CD14-positive monocyte (primary cell): ENCODE results near the gene GARIN6. TPM values are rescaled to one million over a fixed set of nuclear protein-coding genes. Genes with fewer than 3 reads are reported as not detected.

Experiments used
- DNase-seq, 3 donors: peaks; one replicate each; pipeline ENCODE4 v3.0.0-alpha.2; 2011 to 2022
- H2AFZ ChIP-seq: 2 replicates; pipeline ENCODE4 v1.6.0; 2012; ENCODE audit warnings: mild to moderate bottlenecking, low read depth, low read length, inconsistent platforms; ENCODE audit not compliant: insufficient read depth, poor library complexity, severe bottlenecking
- H3K27ac ChIP-seq, 2 donors: 1 replicate in 1 of 2; 2 replicates in 1 of 2; pipeline ENCODE4 v1.5.1; 2012 to 2013; ENCODE audit warnings: low read length in 2 of 2, control low read depth in 1 of 2, inconsistent platforms in 1 of 2, low read depth in 1 of 2, mild to moderate bottlenecking in 1 of 2
- H3K27me3 ChIP-seq, 2 donors: one replicate each; pipeline versions ENCODE4 v1.6.0 to v1.6.1; 2011 to 2013; ENCODE audit warnings: low read length in 2 of 2; ENCODE audit not compliant: control insufficient read depth in 2 of 2, insufficient read depth in 2 of 2
- H3K36me3 ChIP-seq, 2 donors: replicated peaks in 1 of 2; 1 replicate in 1 of 2; 2 replicates in 1 of 2; pipeline versions ENCODE4 v1.5.1 to v1.6.1; 2012 to 2013; ENCODE audit warnings: low read length in 2 of 2, control low read depth in 1 of 2, inconsistent platforms in 1 of 2, mild to moderate bottlenecking in 1 of 2; ENCODE audit not compliant: insufficient read depth in 2 of 2, control insufficient read depth in 1 of 2
- H3K4me1 ChIP-seq, 2 donors: 1 replicate in 1 of 2; 2 replicates in 1 of 2; pipeline versions ENCODE4 v1.5.1 to v1.6.1; 2012 to 2013; ENCODE audit warnings: low read length in 2 of 2, control low read depth in 1 of 2, inconsistent platforms in 1 of 2, mild to moderate bottlenecking in 1 of 2, moderate library complexity in 1 of 2; ENCODE audit not compliant: insufficient read depth in 2 of 2, control insufficient read depth in 1 of 2
- H3K4me2 ChIP-seq: replicated peaks from 2 replicates; pipeline ENCODE3; 2012; ENCODE audit warnings: low read length, moderate library complexity, mild to moderate bottlenecking; ENCODE audit not compliant: poor library complexity, severe bottlenecking; ENCODE audit errors: extremely low read depth
- H3K4me3 ChIP-seq, 3 experiments: fragments of 200-600 bp in 1 of 3; sonication (generic) in 1 of 3; replicated peaks in 1 of 3; 1 replicate in 2 of 3; 2 replicates in 1 of 3; pipeline ENCODE4 v1.5.1; 2011 to 2013; ENCODE audit warnings: low read length in 3 of 3, mild to moderate bottlenecking in 3 of 3, control low read depth in 2 of 3, low read depth in 2 of 3, inconsistent platforms in 1 of 3, moderate library complexity in 1 of 3
- H3K79me2 ChIP-seq: 2 replicates; pipeline ENCODE4 v1.6.0; 2012; ENCODE audit warnings: mild to moderate bottlenecking, control low read depth, inconsistent platforms, low read length, moderate library complexity; ENCODE audit not compliant: insufficient read depth
- H3K9ac ChIP-seq: 2 replicates; pipeline ENCODE4 v1.6.0; 2017; ENCODE audit warnings: low read length, mild to moderate bottlenecking; ENCODE audit not compliant: insufficient read depth, poor library complexity, severe bottlenecking
- H3K9me3 ChIP-seq, 2 donors: replicated peaks in 1 of 2; 1 replicate in 1 of 2; 2 replicates in 1 of 2; pipeline versions ENCODE4 v1.5.1 to v1.6.1; 2012 to 2013; ENCODE audit warnings: low read length in 2 of 2, control low read depth in 1 of 2; ENCODE audit not compliant: control insufficient read depth in 1 of 2, insufficient read depth in 1 of 2
- H4K20me1 ChIP-seq: 2 replicates; pipeline ENCODE4 v1.6.0; 2012; ENCODE audit warnings: mild to moderate bottlenecking, low read length, control low read depth, moderate library complexity; ENCODE audit not compliant: insufficient read depth
- H3K27ac Mint-ChIP-seq, 7 donors: one replicate each; pipeline ENCODE4 v1.8.0; 2020; ENCODE audit warnings: mild to moderate bottlenecking in 7 of 7, mixed read lengths in 7 of 7, moderate library complexity in 6 of 7, inconsistent platforms in 2 of 7
- H3K27me3 Mint-ChIP-seq, 3 donors: one replicate each; pipeline ENCODE4 v1.8.0; 2021 to 2022; ENCODE audit warnings: low read depth in 3 of 3, mild to moderate bottlenecking in 3 of 3, mixed read lengths in 3 of 3, moderate library complexity in 3 of 3, inconsistent platforms in 1 of 3
- H3K36me3 Mint-ChIP-seq, 2 donors: one replicate each; pipeline ENCODE4 v1.8.0; 2020; ENCODE audit warnings: mixed read lengths in 2 of 2, inconsistent platforms in 1 of 2, mild to moderate bottlenecking in 1 of 2
- H3K4me1 Mint-ChIP-seq: one replicate; pipeline ENCODE4 v1.8.0; 2020; ENCODE audit warnings: mild to moderate bottlenecking, mixed read lengths
- H3K4me3 Mint-ChIP-seq, 2 donors: one replicate each; pipeline ENCODE4 v1.8.0; 2020; ENCODE audit warnings: mild to moderate bottlenecking in 2 of 2, mixed read lengths in 2 of 2, moderate library complexity in 1 of 2
- H3K9me3 Mint-ChIP-seq, 7 donors: one replicate each; pipeline ENCODE4 v1.8.0; 2020 to 2022; ENCODE audit warnings: mixed read lengths in 7 of 7, mild to moderate bottlenecking in 6 of 7, moderate library complexity in 6 of 7, inconsistent platforms in 2 of 7
- WGBS: methylation state at CpG from one replicate; pipeline ENCODE4 v1.1.5; 2013; ENCODE audit warnings: missing lambda C conversion rate; ENCODE audit not compliant: insufficient coverage; 5-methylcytosine and 5-hydroxymethylcytosine counted together
- intact Hi-C, 2 donors: fragments of 100-400 bp; cut with micrococcal nuclease; formaldehyde crosslinking; loops; one replicate each; pipeline versions ENCODE4 v1.15.0 to v1.15.1; 2023
- polyA plus RNA-seq, 3 donors: library from polyadenylated mRNA; depleted of rRNA in 1 of 3; unstranded in 2 of 3; stranded (reverse) in 1 of 3; fragments of 300-500 nt in 2 of 3; fragments of >200 nt in 1 of 3; fragmentation: Illumina TruSeq in 2 of 3; gene quantifications; 1 replicate in 2 of 3; 2 replicates in 1 of 3; pipeline ENCODE4 v1.2.3, GENCODE V29; 2012 to 2021
- TF ChIP-seq, protein P1 (sequence below): fragments of 200-600 bp; IDR thresholded peaks from one replicate; pipeline ENCODE4 v1.8.0; 2022; ENCODE audit warnings: antibody characterized with exemption, mild to moderate bottlenecking

GARIN6 gene
- polyA plus RNA-seq, 3 donors, result not detected

DNA sequence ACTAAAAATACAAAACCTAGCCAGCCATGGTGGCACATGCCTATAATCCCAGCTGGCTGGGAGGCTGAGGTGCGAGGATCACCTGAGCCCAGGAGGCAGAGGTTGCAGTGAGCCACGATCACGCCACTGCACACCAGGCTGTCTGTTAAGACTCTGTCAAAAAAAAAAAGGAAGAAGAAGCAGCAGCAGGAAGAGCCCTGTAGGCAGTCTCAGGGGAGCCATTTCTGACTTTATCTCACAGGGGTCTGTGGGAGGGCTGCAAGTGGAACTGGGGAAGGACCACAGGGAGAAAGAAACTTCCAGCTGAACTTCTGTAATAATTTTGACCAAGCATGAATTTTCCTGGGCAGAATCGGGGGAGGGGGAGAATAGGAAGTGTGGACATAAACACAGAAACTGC is 32.7 kb downstream of the GARIN6 start:
- H3K27ac ChIP-seq, result no peak overlapping the region
- H3K27me3 ChIP-seq, result no peaks in the 10 kb centered on the region
- H3K9ac ChIP-seq, result no peak overlapping the region
- H3K4me2 ChIP-seq, result no peak overlapping the region
- H3K4me1 Mint-ChIP-seq, result no peaks in the 10 kb centered on the region
- TF ChIP-seq, protein P1, sequence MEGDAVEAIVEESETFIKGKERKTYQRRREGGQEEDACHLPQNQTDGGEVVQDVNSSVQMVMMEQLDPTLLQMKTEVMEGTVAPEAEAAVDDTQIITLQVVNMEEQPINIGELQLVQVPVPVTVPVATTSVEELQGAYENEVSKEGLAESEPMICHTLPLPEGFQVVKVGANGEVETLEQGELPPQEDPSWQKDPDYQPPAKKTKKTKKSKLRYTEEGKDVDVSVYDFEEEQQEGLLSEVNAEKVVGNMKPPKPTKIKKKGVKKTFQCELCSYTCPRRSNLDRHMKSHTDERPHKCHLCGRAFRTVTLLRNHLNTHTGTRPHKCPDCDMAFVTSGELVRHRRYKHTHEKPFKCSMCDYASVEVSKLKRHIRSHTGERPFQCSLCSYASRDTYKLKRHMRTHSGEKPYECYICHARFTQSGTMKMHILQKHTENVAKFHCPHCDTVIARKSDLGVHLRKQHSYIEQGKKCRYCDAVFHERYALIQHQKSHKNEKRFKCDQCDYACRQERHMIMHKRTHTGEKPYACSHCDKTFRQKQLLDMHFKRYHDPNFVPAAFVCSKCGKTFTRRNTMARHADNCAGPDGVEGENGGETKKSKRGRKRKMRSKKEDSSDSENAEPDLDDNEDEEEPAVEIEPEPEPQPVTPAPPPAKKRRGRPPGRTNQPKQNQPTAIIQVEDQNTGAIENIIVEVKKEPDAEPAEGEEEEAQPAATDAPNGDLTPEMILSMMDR, result no peak
- DNase-seq, result no peak
- no peaks in the 10 kb centered on the region for H3K79me2 ChIP-seq
- H3K9me3 ChIP-seq, result peaks cover 6 to 14% of the 10 kb centered on the region in 2 donors
- H3K9me3 Mint-ChIP-seq, result peaks cover 0 to 27% (median 9%) of the 10 kb centered on the region in 7 donors
- H3K4me3 Mint-ChIP-seq, result no peak overlapping the region
- no peaks in the 10 kb centered on the region for H3K4me1 ChIP-seq
- no peak overlapping the region for H3K27ac Mint-ChIP-seq
- no peak overlapping the region for H2AFZ ChIP-seq
- no peaks in the 10 kb centered on the region for H3K36me3 Mint-ChIP-seq
- no peaks in the 10 kb centered on the region for H3K36me3 ChIP-seq
- intact Hi-C loops, result no loop called here
- H3K27me3 Mint-ChIP-seq, result peaks cover 0 to 3% (median 0%) of the 10 kb centered on the region in 3 donors
- WGBS, result 65% methylated on average over 4 of the region's 4 CpGs
- no peaks in the 10 kb centered on the region for H4K20me1 ChIP-seq
- no peak overlapping the region for H3K4me3 ChIP-seq

DNA sequence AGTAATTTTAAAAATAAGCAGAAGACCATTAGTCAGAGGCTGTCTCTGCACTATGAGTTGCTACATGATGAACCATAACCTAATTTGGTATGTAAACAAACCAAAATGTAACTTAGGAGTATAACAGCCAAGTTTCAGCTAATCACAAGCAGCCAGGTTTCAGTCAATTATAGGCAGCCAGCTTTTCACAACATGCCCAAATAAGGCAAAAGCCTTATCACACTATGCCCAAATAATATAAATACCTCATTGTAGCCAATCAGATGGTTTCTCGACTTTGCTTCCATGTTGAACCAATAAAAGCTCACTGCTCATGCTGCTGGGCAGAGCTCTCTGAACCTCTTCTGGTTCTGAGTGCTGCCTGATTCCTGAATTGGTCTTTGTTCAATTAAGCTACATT is 38.6 kb downstream of the GARIN6 start:
- H3K27ac Mint-ChIP-seq, result no peak overlapping the region
- DNase-seq, result no peak
- Histone ChIP-seq H3K4me3 (no peak overlapping the region), H3K36me3 (no peaks in the 10 kb centered on the region), H3K9ac (no peak overlapping the region), H3K27me3 (no peaks in the 10 kb centered on the region), H4K20me1 (no peaks in the 10 kb centered on the region), H3K4me1 (no peaks in the 10 kb centered on the region), H3K9me3 (peaks cover 0 to 9% of the 10 kb centered on the region in 2 donors), H3K79me2 (no peaks in the 10 kb centered on the region), H3K27ac (no peak overlapping the region), H3K4me2 (no peak overlapping the region), H2AFZ (no peak overlapping the region)
- peaks cover 0 to 10% (median 3%) of the 10 kb centered on the region in 7 donors for H3K9me3 Mint-ChIP-seq
- intact Hi-C loops, result no loop called here
- TF ChIP-seq, protein P1, result no peak
- H3K27me3 Mint-ChIP-seq, result peaks cover 0 to 3% (median 0%) of the 10 kb centered on the region in 3 donors
- H3K4me1 Mint-ChIP-seq, result no peaks in the 10 kb centered on the region
- no peak overlapping the region for H3K4me3 Mint-ChIP-seq
- H3K36me3 Mint-ChIP-seq, result no peaks in the 10 kb centered on the region
- WGBS, result 100% methylated on average over 1 of the region's 1 CpG
